Measurements from ENCODE around the gene DYSF. TPM values are rescaled to one million over a fixed set of nuclear protein-coding genes. Genes with fewer than 3 reads are reported as not detected.
A peak's percentile ranks its signal among the peaks of the same experiment; 100 is the strongest.
"Not testable (repeated sequence)": the region's sequence is repeated elsewhere in the genome, so short reads cannot be mapped to it uniquely, and the experiment has no call there.

The DYSF gene
- total RNA-seq, 1 donor: 3.5 TPM

DNA sequence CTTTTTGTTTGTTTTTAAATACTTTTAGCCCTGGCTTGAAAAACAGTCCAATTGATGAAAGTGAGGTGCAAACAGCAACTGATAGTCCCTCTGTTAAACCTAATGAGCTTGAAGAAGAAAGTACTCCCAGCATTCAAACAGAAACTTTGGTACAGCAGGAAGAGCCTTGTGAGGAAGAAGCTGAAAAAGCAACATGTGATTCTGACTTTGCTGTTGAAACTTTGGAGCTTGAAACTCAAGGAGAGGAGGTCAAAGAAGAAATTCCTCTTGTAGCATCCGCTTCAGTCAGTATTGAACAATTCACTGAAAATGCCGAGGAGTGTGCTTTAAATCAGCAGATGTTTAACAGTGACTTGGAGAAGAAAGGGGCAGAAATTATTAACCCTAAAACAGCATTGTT is 30.6 kb upstream of the DYSF start:
- H3K4me3 ChIP-seq (ENCODE audit: low read depth, low read length): no peak overlapping the region
- peak; percentile 12 for DNase-seq (ENCODE audit: low read depth)
- TF ChIP-seq, protein P1, sequence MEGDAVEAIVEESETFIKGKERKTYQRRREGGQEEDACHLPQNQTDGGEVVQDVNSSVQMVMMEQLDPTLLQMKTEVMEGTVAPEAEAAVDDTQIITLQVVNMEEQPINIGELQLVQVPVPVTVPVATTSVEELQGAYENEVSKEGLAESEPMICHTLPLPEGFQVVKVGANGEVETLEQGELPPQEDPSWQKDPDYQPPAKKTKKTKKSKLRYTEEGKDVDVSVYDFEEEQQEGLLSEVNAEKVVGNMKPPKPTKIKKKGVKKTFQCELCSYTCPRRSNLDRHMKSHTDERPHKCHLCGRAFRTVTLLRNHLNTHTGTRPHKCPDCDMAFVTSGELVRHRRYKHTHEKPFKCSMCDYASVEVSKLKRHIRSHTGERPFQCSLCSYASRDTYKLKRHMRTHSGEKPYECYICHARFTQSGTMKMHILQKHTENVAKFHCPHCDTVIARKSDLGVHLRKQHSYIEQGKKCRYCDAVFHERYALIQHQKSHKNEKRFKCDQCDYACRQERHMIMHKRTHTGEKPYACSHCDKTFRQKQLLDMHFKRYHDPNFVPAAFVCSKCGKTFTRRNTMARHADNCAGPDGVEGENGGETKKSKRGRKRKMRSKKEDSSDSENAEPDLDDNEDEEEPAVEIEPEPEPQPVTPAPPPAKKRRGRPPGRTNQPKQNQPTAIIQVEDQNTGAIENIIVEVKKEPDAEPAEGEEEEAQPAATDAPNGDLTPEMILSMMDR (IDR thresholded peaks at IDR 0.05; ENCODE audit: insufficient read depth, low read depth, low read length): no peak

DNA sequence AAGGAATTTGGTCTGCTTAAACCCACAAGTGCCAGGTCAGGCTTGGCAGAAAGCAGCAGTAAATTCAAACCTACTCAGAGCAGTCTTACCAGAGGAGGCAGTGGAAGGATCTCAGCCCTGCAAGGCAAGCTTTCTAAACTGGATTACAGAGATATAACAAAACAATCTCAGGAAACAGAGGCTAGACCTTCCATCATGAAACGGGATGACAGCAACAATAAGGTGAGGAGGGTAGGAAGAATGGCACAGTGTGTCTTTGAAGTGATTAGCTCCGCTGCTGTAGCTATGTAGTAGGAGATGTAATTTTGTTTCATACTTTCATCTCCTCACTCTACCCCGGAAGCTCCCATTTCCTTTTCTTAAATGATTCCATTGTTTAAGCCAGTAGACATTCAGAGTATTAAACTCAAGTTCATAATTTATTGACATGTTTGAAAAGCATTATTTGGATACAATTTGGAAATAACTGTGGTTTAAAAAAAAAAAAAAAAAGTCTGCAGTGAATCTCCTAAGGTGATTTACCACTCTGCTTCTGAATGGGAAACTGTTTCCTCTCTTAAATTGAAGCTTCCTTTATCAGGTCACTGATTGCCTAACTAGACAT is 29.4 kb upstream of the DYSF start:
- H3K4me3 ChIP-seq (ENCODE audit: low read depth, low read length): no peak overlapping the region
- DNase-seq (ENCODE audit: low read depth): no peak
- TF ChIP-seq, protein P1 (IDR thresholded peaks at IDR 0.05; ENCODE audit: insufficient read depth, low read depth, low read length): no peak

DNA sequence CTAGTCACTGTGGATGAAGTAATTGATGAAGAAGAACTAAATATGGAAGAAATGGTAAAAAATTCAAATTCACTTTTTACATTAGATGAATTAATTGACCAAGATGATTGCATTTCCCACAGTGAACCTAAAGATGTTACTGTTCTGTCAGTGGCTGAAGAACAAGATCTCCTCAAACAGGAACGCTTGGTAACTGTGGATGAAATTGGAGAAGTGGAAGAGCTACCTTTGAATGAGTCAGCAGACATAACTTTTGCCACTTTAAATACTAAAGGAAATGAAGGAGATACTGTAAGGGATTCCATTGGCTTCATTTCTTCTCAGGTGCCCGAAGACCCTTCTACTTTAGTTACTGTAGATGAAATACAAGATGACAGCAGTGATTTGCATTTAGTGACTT is 26.6 kb upstream of the DYSF start:
- DNase-seq (ENCODE audit: low read depth): no peak
- no peak overlapping the region for H3K4me3 ChIP-seq (ENCODE audit: low read depth, low read length)
- TF ChIP-seq, protein P1 (IDR thresholded peaks at IDR 0.05; ENCODE audit: insufficient read depth, low read depth, low read length): no peak

DNA sequence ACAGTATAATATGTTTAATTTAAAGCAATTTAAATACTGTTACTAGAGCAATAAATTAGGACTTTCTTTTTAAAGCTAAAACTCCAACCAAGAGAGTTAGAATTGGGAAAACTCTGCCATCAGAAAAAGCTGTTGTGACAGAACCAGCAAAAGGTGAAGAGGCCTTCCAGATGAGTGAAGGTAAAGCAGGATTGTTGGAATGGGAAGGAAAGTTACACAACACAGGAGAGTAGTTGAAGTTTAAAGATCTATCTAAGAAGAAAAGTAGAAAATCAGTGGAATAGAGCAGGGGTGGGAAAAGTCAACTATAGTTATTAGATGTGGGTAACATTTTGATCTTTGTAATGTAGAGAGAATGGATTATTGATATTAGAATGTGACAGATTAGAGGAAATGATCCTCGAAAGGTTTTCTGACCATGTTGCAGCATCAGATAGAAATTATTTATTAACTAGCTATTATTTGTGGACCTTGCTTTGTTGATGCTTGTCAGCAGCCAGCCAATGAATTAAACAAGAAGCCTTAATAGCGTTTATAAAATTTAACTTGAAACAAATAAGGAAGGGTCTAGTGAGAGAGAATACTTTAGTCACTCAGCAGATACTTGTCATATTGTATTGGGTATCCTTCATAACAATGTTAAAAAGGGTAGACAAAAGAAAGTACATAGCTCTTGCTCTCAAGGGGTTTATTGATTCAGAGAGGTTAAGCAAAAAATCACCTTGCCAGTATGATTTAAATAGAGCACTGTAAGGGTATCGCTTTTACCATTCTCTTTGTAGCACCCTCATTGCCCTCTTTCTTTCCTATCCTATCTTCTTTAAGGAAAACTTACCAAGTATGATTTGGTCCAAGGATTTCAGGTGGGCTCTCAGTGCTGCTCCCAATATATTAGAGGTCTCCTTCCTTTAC is 24.6 kb upstream of the DYSF start:
- H3K4me3 ChIP-seq (ENCODE audit: low read depth, low read length): no peak overlapping the region
- DNase-seq (ENCODE audit: low read depth): no peak
- TF ChIP-seq, protein P1 (IDR thresholded peaks at IDR 0.05; ENCODE audit: insufficient read depth, low read depth, low read length): no peak

DNA sequence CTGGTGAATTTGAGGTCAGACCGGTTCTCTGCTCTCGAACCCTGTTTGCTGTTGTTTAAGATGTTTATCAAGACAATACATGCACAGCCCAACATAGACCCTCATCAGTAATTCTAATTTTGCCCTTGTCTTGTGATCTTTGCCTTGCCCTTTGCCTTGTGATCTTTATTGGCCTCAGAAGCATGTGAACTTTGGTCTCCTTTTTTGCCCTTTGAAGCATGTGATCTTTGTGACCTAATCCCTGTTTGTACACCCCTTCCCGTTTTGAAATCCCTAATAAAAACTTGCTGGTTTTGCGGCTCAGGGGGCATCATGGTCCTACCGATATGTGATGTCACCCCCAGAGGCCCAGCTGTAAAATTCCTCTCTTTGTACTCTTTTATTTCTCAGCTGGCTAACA is 8.2 kb upstream of the DYSF start:
- H3K4me3 ChIP-seq (ENCODE audit: low read depth, low read length): not testable (repeated sequence)
- peak; percentile 8 for DNase-seq (ENCODE audit: low read depth)

DNA sequence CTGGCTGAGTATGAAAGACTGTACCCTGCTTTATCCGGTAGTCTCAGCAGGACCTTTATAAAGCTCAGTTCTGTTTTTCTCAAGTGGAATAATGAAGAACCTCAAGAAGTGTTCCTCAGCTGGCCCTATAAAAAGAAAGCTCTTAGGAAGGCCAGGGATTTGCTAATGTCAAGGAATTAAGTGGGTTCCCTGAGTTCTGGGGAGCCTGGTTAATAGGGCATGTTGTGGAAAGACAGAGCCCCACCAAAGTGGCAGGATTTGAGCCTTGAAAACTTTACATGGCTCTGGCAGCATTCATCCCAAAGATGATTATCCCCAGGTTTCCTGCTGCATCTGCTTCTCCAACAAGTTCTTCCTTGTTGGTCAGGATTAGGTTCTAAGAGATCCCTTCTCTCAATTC is 6.9 kb upstream of the DYSF start:
- TF ChIP-seq, protein P1 (IDR thresholded peaks at IDR 0.05; ENCODE audit: insufficient read depth, low read depth, low read length): no peak
- DNase-seq (ENCODE audit: low read depth): no peak

DNA sequence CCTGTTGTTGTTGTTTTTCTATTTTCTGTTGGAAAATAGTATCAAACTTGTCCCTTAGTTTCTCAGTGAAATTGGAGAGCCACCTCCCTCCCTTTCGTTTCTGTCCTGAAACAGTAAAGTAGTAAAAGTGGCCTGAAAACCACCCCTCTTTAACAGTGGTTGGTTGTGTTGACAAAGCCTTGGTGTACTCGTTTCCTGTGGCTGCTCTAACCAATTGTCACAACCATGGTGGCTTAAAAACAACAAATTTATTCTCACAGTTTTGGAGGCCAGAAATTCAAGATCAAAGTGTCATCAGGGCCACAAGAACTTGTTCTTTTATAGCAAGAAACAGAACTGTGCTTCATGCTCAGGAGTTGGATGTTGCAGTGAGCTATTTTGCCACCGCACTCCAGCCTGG is 4.0 kb upstream of the DYSF start:
- TF ChIP-seq, protein P1 (IDR thresholded peaks at IDR 0.05; ENCODE audit: insufficient read depth, low read depth, low read length): no peak
- no peak overlapping the region for H3K4me3 ChIP-seq (ENCODE audit: low read depth, low read length)
- no peak for DNase-seq (ENCODE audit: low read depth)

More for the DNA sequence above, 6.9 kb upstream of the DYSF start:
- H3K4me3 ChIP-seq (ENCODE audit: low read depth, low read length): no peak overlapping the region
